ENCODE measurements around the gene CLCNKB.

Gene CLCNKB

DNA sequence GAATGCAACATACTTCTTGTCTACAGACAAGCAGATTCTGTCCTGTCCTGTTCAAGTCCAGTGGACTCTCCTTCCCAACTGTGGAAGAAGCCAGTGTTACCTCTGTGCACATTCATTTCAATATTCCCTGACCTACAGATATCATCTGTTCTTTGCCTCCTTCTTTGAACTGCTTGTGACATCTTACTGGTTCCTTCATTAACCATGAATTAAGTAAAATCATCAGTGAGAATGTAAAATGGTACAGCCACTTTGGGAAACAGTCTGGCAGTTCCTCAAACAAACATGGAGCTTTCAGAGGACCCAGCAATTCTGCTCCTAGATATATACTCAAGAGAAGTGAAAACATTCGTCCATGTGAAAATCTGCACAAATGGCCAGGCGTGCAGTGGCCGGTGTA lies 32.7 kb upstream of the CLCNKB start:
- TF ChIP-seq, protein P1, sequence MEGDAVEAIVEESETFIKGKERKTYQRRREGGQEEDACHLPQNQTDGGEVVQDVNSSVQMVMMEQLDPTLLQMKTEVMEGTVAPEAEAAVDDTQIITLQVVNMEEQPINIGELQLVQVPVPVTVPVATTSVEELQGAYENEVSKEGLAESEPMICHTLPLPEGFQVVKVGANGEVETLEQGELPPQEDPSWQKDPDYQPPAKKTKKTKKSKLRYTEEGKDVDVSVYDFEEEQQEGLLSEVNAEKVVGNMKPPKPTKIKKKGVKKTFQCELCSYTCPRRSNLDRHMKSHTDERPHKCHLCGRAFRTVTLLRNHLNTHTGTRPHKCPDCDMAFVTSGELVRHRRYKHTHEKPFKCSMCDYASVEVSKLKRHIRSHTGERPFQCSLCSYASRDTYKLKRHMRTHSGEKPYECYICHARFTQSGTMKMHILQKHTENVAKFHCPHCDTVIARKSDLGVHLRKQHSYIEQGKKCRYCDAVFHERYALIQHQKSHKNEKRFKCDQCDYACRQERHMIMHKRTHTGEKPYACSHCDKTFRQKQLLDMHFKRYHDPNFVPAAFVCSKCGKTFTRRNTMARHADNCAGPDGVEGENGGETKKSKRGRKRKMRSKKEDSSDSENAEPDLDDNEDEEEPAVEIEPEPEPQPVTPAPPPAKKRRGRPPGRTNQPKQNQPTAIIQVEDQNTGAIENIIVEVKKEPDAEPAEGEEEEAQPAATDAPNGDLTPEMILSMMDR (conservative IDR thresholded peaks at IDR 0.05; ENCODE audit: control insufficient read depth, insufficient read depth, low read depth, low read length) = no peak
- no peak overlapping the region for H3K4me3 ChIP-seq (ENCODE audit: control insufficient read depth, low read depth, low read length)
- DNase-seq (ENCODE audit: low read depth) = no peak

DNA sequence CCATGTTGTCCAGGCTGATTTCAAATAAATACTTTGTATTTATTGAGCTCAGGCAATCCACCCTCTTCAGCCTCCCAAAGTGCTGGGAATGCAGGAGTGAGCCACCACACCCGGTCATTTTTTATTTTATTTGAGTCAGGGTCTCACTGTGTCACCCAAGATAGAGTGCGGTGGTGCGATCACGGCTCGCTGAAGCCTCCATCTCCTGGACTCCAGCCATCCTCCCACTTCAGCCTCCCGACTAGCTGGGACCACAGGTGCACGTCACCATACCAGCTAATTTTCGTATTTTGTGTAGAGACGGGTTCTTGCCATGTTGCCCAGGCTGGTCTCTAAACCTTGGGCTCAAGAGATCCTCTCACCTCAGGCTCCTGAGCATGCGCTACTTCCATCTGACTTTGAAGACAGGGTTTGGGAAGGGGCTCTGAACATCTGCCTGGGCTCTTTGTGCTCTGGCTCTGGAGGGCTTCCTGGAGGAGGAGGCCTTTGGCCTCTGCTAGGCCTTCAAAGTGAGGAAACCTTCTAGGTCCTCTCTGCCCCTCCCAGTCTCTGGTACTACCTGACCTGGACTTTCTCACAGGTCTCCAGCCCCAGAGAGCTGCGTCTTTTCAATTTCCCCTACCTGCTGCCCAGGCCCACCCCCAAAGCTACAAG lies 31.5 kb upstream of the CLCNKB start:
- no peak overlapping the region for H3K4me3 ChIP-seq (ENCODE audit: control insufficient read depth, low read depth, low read length)
- TF ChIP-seq, protein P1 (conservative IDR thresholded peaks at IDR 0.05; ENCODE audit: control insufficient read depth, insufficient read depth, low read depth, low read length) = no peak

DNA sequence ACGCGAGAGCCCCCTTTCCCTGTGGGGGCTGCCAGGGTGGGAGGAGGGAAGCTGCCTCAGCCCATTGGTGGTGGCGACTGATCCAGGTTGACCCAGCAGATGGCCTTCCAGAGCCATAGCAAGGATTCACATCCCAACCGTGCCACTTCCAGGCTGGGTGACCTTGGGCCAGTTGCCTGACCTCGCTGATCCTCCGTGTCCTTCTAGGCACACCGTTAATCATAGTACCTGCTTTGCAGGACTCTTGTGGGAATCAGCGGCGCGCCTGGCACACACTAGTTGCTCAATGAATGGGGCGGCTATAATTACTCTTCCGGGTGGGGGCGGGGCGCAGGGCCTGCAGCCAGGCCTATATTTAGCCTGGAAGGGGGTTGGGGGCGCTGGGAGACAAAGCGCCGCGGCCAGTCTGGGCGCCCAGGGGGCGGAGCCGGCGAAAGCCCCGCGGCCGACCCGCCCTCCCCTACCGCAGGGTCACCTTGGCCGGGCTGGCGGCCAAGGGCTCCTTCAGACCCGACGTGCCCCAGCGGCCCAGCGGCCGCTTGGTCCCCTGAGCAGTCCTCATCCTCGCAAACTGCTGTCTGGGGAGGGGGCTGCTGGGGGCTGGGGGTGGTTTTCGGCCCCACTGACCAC lies 30.9 kb upstream of the CLCNKB start:
- DNase-seq (ENCODE audit: low read depth) = no peak
- TF ChIP-seq, protein P1 (conservative IDR thresholded peaks at IDR 0.05; ENCODE audit: control insufficient read depth, insufficient read depth, low read depth, low read length) = no peak
- H3K4me3 ChIP-seq (ENCODE audit: control insufficient read depth, low read depth, low read length) = peak overlapping the region; percentile 17

More for the DNA sequence above, 31.5 kb upstream of the CLCNKB start:
- no peak for DNase-seq (ENCODE audit: low read depth)

DNA sequence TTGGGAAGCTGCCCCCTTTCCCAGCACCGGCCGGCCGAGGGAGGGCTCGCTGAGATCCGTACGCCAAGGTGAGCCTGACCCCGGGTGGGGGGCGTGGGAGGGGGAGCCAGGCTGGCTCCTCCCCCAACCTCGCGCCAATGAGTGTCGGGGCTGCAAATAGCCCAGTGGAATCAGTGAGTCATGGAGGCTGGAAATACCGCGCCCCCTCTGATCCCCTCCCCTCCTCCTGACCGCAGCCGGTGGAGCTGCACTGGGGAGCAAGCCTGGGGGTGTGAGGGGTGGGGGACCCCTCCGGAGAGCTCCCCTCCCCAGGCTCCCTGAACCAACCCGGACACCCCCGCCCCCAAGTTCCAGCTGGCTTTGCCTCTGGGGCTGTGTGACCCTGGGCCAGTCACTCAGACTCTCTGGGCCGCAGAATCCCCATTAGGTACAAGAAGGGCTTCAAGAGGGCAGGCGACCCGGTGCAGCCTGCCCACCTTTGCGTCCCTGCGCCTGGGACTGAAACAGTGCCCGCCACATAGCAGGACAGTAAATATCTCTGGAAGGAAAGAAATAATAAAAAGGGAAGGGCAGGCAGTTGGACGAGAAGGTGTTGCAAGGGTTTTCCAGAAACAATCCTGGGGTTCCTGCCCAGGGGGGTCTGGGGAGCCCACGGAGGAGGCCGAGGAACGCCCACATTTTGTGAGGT lies 30.2 kb upstream of the CLCNKB start:
- DNase-seq (ENCODE audit: low read depth) = peak; percentile 49
- peak overlapping the region; percentile 17 for H3K4me3 ChIP-seq (ENCODE audit: control insufficient read depth, low read depth, low read length)
- TF ChIP-seq, protein P1 (conservative IDR thresholded peaks at IDR 0.05; ENCODE audit: control insufficient read depth, insufficient read depth, low read depth, low read length) = no peak

DNA sequence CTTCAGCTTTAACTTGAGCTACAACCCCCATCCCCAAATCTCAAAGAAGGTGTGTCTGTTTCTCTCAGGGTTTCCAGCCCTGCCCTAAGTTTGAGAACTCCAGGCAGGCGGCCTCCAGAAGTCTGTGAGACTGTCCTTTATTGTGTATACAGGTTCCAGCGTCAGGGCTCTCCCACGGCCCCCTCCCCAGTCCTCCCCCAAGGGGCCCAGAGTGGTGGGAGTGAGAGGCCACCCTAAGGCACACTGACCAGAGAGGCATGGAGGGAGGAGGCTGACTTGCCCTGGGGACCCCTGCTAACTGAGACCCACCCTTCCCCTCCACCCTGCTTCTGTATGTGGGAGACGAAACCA lies 29.7 kb upstream of the CLCNKB start:
- no peak for DNase-seq (ENCODE audit: low read depth)
- H3K4me3 ChIP-seq (ENCODE audit: control insufficient read depth, low read depth, low read length) = no peak overlapping the region
- TF ChIP-seq, protein P1 (conservative IDR thresholded peaks at IDR 0.05; ENCODE audit: control insufficient read depth, insufficient read depth, low read depth, low read length) = no peak

DNA sequence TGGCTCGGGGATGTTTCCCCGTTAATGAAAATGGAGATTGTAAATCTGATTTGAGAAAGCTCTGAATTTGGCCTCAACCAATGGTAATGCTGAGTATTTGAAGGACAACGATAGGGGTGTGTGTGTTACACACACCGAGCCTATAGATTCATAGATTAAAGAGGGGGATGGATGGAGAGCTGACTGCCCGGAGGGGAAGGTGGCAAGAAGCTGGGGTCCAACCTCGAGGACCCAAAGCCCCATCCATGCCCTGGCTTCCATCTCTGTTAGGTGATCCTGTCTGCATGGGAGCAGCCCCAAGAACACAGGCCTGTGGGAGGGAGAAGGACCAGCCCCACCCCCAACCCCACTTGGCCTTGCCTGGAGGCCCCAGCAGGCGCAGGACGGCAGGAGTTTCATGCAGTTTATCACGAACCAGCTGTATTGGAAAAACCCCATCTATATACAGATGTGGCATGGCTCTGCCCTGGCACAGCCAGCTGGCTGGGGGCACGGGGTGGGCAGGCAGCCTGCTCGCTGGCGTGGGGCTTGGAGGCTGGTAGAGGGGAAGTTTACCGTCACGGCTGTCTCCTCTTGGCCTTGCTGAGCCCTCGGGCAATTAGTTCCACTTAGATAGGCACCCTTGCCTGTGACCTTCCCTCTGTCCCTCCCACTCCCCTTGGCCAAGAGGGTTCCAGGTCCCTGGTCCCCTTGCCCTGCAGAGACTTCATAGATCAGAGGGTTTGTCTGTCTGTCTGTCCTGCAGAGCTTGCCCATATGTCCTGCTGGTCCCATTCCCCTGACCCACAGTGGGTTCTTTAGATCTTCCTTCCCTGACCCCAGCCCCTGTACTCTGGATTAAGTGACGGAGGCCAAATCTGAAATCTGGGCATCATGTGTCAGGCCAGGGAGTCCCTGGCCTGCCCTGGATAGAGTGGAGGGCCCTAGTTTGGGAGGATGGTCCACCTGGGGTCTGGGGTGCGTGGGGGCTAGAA lies 28.8 kb upstream of the CLCNKB start:
- H3K4me3 ChIP-seq (ENCODE audit: control insufficient read depth, low read depth, low read length) = no peak overlapping the region
- TF ChIP-seq, protein P1 (conservative IDR thresholded peaks at IDR 0.05; ENCODE audit: control insufficient read depth, insufficient read depth, low read depth, low read length) = no peak

More for the DNA sequence above, 28.8 kb upstream of the CLCNKB start:
- no peak for DNase-seq (ENCODE audit: low read depth)

Measured in fibroblast of mammary gland (primary cell).